Prostate gland (tissue), 2 donors: ENCODE data around the gene DTX2. TPM values are rescaled to one million over a fixed set of nuclear protein-coding genes. Genes with fewer than 3 reads are reported as not detected.
"Not testable (repeated sequence)": the region's sequence is repeated elsewhere in the genome, so short reads cannot be mapped to it uniquely, and the experiment has no call there.

Experiments used
- DNase-seq: peaks from one replicate; pipeline ENCODE4 v3.0.0-alpha.2; 2019; ENCODE audit warnings: low spot score
- H3K27ac ChIP-seq, 2 donors: fragments of 200-600 bp; sonication (generic); 2 replicates each; pipeline ENCODE4 v1.5.1; 2017 to 2019
- H3K27me3 ChIP-seq: fragments of 200-600 bp; sonication (generic); replicated peaks from 2 replicates; pipeline ENCODE4 v1.5.1; 2019; ENCODE audit not compliant: insufficient read depth
- H3K36me3 ChIP-seq, 2 donors: fragments of 200-600 bp; sonication (generic); 1 replicate in 1 of 2; 2 replicates in 1 of 2; pipeline versions ENCODE4 v1.5.1 to v1.8.1; 2017 to 2019
- H3K4me1 ChIP-seq: fragments of 200-600 bp; sonication (generic); replicated peaks from 2 replicates; pipeline ENCODE4 v1.5.1; 2019
- H3K4me3 ChIP-seq, 2 donors: fragments of 200-600 bp; sonication (generic); 2 replicates each; pipeline ENCODE4 v1.5.1; 2017 to 2019
- H3K9me3 ChIP-seq: fragments of 200-600 bp; sonication (generic); 2 replicates; pipeline ENCODE4 v1.5.1; 2017
- WGBS: methylation state at CpG from one replicate; pipeline ENCODE4 v1.1.5; 2018; 5-methylcytosine and 5-hydroxymethylcytosine counted together
- intact Hi-C: fragments of 100-400 bp; cut with DNase I; formaldehyde crosslinking; loops from one replicate; pipeline ENCODE4 v1.14.2; 2022
- total RNA-seq, 2 donors: library from RNA; depleted of rRNA; stranded (reverse); fragments of >200 nt; gene quantifications; one replicate each; pipeline ENCODE4 v1.1.0, GENCODE V29; 2016

The DTX2 gene
- total RNA-seq, 2 donors from 2014 or later, result 67.8 to 142 TPM

DNA sequence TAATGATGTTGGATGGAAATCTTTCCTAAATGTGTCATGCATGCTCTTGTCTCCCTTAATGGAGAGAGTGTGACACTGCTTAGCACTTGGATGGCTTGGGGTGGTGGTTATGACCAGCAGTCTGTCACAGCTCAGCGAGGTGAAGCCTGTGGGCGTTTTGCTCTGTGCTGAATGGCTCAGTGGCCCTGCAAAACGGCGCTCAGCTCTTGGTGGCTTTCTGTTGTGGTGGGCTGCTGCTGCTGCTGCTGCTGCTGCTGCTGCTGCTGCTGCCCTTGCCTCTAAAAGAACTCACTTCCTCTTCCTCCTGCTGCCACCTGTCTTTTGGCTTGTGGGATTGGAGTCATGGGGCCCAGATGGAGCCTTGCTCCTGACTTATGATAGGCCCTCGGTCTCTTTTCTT lies 25.1 kb downstream of the DTX2 start:
- WGBS, result 90% methylated on average over 2 of the region's 5 CpGs
- H3K27me3 ChIP-seq, DNase-seq, intact Hi-C loops, H3K4me3 ChIP-seq, H3K27ac ChIP-seq, H3K9me3 ChIP-seq, H3K36me3 ChIP-seq, H3K4me1 ChIP-seq: not testable (repeated sequence)

DNA sequence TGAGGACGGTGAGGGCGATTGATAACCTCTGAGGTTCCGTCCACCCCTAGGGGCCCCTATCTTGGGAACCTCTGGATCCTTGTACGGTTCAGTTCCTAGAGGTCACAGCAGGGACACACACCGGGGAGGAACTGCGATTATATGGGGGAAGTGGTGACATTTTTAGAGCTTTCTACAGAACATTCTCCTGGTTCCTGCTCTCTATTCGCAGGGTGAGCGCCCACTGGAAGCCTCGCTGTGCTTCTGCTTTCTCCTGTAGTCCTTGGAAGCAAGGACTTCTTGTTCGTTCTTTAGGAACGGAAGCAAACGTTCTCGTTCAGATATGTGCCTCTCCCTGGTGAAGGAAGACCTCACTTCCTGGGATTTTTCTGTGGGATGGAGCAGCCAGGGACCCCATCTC lies 26.5 kb downstream of the DTX2 start:
- H3K36me3 ChIP-seq, H3K9me3 ChIP-seq, H3K4me1 ChIP-seq, H3K4me3 ChIP-seq, H3K27ac ChIP-seq, DNase-seq, intact Hi-C loops, H3K27me3 ChIP-seq: not testable (repeated sequence)
- WGBS, result 93% methylated on average over 12 of the region's 13 CpGs

DNA sequence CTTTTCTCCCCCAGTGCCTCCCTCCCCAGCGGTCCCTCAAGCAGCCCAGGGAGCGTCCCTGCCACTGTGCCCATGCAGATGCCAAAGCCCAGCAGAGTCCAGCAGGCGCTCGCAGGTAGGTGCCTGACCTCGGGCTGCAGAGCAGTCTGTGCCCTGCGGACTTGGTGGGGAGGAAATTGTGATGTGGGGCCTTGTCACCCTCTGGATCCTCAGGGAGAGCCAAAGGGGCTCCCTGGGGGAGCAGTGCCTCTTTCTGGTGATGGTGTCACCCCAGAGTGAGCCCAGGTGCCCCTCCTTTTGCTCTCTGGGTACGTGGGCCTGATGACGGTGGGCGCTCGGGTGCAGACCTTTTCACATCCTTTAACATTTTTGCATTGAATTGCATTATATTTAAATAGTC lies 30.6 kb downstream of the DTX2 start:
- H3K4me3 ChIP-seq, H3K27ac ChIP-seq, H3K36me3 ChIP-seq, intact Hi-C loops, H3K27me3 ChIP-seq, H3K4me1 ChIP-seq, DNase-seq, H3K9me3 ChIP-seq: not testable (repeated sequence)
- WGBS, result 95% methylated on average over 5 of the region's 10 CpGs

DNA sequence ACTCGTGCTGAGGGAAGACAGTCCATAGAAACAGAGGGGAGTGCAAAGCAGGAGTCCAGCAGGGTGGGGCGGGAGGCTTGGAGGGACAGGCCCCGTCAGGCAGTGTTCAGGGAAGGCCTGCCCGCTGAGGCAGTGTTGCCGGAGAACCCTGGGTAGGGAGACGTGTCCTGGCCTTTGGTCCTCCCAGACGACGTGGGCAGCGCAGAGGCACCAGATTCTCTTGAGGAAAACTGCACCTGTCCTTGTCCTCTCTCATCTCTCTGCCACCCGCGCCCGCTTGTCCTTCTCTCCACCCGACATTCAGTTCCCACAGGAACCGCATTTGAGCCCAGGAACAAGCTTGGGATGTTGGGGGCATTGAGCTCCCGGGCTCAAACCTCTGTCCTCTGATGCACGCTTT lies 34.2 kb downstream of the DTX2 start:
- 89% methylated on average over 15 of the region's 16 CpGs for WGBS
- H3K27ac ChIP-seq, H3K36me3 ChIP-seq, H3K4me3 ChIP-seq, H3K27me3 ChIP-seq, H3K9me3 ChIP-seq, intact Hi-C loops, DNase-seq, H3K4me1 ChIP-seq: not testable (repeated sequence)

DNA sequence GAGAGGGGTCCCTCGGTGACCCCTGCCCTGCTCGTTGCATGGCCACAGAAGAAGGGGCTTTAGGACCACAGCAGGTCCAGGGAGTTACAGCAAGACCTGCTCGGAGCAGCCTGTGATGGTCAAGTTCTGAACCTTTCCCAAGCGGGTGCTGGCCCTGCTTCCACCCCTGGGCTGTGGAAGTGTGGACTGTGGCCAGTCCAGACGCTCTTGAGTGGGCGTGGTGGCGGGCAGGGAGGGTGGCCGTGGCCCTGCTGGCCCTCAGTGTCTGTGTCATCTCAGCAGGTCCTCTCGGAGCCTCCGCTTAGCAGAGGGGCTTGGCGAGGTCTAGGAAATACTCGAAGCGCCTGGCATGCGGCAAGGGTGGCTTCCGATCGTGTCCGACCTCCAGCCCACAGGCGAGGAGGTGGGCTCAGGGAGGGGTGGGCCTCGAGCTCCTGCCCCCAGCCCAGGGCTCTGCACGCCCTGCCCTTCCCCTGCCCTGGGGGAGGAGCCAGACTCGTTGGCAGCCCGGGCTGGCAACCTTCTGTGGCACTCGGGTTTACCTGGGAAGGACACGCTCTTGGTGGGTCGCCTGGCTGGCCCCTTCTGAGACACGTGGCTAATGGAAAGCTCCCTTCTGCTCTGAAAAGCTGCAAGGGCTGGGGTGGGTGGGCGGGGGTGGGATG lies 36.5 kb downstream of the DTX2 start:
- H3K36me3 ChIP-seq, intact Hi-C loops, H3K9me3 ChIP-seq, H3K4me3 ChIP-seq, DNase-seq, H3K4me1 ChIP-seq, H3K27ac ChIP-seq, H3K27me3 ChIP-seq: not testable (repeated sequence)
- WGBS, result 69% methylated on average over 6 of the region's 27 CpGs

DNA sequence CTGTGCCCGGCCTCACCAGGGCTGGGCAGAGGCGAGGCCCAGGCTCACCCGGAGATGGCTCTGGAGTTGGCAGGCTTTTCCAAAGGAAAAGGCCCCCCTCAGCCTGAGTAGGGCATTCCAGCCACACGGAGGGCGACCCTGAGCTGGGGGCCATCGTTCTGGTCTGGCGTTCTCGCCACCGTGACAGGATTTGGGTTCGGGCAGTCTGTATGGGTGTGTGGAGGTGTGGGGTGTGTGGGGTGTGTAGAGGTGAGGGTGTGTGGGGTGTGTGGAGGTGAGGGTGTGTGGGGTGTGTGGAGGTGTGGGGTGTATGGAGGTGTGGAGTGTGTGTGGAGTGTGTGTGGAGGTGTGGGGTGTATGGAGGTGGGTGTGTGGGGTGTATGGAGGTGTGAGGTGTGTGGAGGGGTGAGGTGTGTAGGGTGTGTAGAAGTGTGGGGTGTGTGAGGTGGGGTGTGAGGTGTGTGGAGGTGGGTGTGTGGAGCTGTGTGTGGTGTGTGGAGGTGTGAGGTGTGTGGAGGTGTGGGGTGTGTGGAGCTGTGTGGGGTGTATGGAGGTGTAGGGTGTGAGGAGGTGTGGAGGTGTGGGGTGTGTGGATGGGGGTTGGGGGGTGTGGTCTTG lies 37.2 kb downstream of the DTX2 start:
- H3K27ac ChIP-seq, H3K9me3 ChIP-seq, H3K27me3 ChIP-seq, H3K4me3 ChIP-seq, intact Hi-C loops, H3K4me1 ChIP-seq, DNase-seq, H3K36me3 ChIP-seq: not testable (repeated sequence)
- 82% methylated on average over 9 of the region's 10 CpGs for WGBS

DNA sequence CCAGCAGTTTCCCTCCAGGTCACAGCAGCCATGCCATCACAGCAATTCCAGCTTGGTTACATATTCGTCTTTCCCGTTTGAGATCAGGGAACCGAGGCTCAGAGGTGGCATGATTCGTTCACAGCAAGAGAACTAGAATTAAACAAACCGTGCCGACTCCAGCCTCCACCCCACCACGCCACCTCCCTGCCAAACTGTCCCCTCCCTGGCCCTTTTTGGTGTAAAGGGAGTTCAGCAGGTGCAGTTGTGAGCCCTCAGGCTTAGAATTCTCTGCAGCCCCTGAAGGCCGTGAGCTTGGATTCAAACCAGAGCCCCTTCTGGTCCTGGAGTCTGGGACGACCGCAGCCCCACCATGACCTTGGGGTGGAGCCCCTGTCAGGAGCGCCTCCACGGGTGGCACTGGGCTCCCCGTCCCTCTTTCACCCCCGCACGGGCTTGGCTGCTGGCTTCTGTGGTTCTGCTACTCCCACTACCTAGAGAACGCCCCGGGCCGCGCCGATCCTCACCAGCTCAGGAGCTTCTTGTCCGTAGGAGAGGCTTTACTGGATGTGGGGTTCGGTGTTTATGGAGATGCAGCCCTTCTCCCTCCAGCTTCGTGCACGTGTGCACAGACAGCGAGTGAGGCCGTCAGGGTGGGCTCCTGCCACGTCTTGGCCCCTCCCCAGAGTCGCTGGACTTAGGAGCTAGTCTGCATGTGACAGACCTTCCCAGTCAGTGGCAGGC lies 37.9 kb downstream of the DTX2 start:
- H3K9me3 ChIP-seq, H3K27me3 ChIP-seq, H3K4me1 ChIP-seq, H3K27ac ChIP-seq, H3K36me3 ChIP-seq, H3K4me3 ChIP-seq, DNase-seq, intact Hi-C loops: not testable (repeated sequence)
- WGBS, result 65% methylated on average over 12 of the region's 28 CpGs

DNA sequence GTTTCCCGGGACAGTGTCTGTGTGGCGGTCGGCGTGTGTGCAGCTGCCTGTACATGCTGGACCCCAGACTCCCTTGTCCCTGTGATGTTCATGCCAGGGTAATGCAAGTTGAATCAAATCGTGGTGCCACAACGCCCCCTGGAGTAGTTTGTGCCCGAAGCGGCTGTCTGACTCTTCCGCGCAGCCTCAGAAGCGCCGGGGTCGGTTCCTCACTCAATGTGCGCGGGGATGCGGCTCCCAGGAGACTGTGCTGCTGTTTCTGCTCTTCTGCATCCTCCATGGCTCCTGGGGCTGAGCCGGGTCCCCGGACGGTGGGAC lies 38.4 kb downstream of the DTX2 start:
- H3K27ac ChIP-seq, H3K4me3 ChIP-seq, H3K36me3 ChIP-seq, H3K4me1 ChIP-seq, intact Hi-C loops, DNase-seq, H3K9me3 ChIP-seq, H3K27me3 ChIP-seq: not testable (repeated sequence)
- no CpG with 5 or more reads among the region's 19 CpGs for WGBS

DNA sequence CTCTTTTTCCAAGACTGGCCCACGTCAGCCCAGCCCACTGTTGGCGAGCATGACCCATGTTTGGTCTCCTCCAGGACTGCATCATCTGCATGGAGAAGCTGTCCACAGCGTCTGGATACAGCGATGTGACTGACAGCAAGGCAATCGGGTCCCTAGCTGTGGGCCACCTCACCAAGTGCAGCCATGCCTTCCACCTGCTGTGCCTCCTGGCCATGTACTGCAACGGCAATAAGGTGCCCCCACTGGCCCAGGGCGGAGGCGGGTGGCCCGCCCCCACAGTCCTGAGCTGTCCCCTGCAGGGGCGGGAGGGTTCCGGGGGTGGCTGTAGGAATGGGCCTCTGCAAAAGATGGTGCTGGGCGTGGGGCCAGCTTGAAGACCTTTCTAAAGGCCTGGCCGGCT lies 40.7 kb downstream of the DTX2 start:
- H3K9me3 ChIP-seq, H3K4me1 ChIP-seq, H3K27ac ChIP-seq, H3K27me3 ChIP-seq, H3K4me3 ChIP-seq, intact Hi-C loops, DNase-seq, H3K36me3 ChIP-seq: not testable (repeated sequence)
- 77% methylated on average over 13 of the region's 13 CpGs for WGBS

DNA sequence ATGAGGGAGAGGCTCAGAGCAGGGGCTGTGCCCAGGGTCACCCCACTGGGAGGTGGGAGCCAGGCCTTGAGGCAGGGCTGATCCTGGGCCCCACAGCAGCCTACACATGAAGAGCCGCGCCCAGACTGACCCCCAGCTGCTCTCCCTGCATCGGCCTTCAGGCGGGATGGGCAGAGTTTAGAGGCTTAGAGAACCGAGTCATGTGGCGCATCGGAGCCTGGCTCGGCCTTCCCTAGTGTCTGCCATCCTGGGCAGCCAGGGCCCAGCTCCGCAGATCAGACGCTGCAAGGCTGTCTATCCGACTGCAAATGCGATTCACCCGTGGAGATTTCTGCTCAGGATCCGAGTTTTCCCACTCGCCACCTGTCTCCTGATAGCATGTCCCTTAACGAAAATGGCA lies 41.3 kb downstream of the DTX2 start:
- H3K27me3 ChIP-seq, H3K9me3 ChIP-seq, H3K4me1 ChIP-seq, DNase-seq, H3K27ac ChIP-seq, H3K36me3 ChIP-seq, H3K4me3 ChIP-seq, intact Hi-C loops: not testable (repeated sequence)
- WGBS, result over 99% methylated on average over 12 of the region's 16 CpGs

DNA sequence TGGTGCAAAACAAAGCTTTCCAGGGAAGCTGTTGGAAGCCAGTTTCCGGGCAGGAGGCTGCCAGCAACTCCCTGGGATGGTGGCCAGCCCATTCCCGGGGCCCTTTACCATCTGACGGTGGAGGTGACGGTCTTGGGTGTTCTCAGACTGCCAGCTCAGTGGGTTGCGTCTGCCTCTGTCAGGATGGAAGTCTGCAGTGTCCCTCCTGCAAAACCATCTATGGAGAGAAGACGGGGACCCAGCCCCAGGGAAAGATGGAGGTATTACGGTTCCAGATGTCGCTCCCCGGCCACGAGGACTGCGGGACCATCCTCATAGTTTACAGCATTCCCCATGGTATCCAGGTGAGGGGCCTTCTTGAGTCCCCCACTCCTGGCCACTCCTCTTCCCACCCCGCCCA lies 41.7 kb downstream of the DTX2 start:
- DNase-seq, H3K4me1 ChIP-seq, H3K9me3 ChIP-seq, H3K36me3 ChIP-seq, H3K27me3 ChIP-seq, H3K27ac ChIP-seq, H3K4me3 ChIP-seq, intact Hi-C loops: not testable (repeated sequence)
- WGBS, result 93% methylated on average over 3 of the region's 12 CpGs

DNA sequence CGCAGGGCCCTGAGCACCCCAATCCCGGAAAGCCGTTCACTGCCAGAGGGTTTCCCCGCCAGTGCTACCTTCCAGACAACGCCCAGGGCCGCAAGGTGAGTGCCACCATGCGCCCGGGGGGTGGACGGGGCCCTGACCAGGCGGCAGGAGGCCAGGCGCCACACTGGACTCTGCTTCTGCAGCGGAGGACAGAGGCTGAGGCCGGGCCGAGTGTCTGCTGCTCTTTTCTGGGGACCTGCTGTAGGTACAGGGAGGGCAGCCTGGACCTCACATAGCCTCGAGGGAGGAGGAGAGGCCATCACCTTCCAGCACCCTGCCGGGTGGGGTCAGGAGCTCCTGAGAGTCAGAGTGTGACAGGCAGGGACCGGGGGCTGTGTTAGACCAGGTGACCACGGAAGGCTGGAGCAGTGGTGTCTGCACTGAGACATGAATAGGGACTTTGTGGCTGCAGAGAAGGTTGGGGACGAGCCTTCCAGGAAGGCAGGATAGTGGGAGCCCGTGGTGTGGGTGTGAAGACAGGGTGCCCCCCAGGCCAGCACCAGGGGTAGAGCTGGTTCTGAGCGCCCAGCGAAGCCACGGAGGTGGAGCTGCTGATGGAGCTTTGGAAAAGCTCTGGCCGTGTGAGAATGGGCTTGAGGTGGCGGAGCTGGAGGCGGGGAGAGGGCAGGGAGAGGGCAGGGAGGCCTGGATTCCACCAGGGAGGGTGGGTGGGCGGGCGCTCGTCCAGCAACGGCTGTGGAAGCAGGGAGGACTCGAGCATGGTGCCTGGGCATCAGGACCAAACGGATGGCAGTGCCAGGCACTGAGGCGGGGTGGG lies 43.0 kb downstream of the DTX2 start:
- H3K27ac ChIP-seq, H3K9me3 ChIP-seq, H3K4me3 ChIP-seq, intact Hi-C loops, H3K27me3 ChIP-seq, DNase-seq, H3K36me3 ChIP-seq, H3K4me1 ChIP-seq: not testable (repeated sequence)
- WGBS, result 77% methylated on average over 17 of the region's 33 CpGs
